Measurements from ENCODE around the gene MAD2L1BP. TPM values are rescaled to one million over a fixed set of nuclear protein-coding genes. Genes with fewer than 3 reads are reported as not detected.

MAD2L1BP gene
- total RNA-seq, 1 experiment from 2014 or later: 25.7 TPM

- no peak for TF ChIP-seq CTCF (conservative IDR thresholded peaks at IDR 0.05)
- TF ChIP-seq EZH2 (IDR thresholded peaks at IDR 0.05; ENCODE audit: low read depth): no peak
- H3K9me3 ChIP-seq (ENCODE audit: insufficient read depth, low read depth): no peaks in the 10 kb centered on the region
- peaks cover 25% of the 10 kb centered on the region for H3F3A ChIP-seq (ENCODE audit: insufficient read depth, low read depth)
- ChIA-PET POLR2A (ENCODE audit: unreplicated experiment) (no interaction called here), CTCF (no interaction called here)
- no peak for DNase-seq
- H3K4me3 ChIP-seq: no peak overlapping the region
- intact Hi-C loops (cut with micrococcal nuclease; ENCODE audit: unreplicated experiment): no loop called here
- no peak overlapping the region for H2AFZ ChIP-seq
- H3K4me1 ChIP-seq (replicated peaks; ENCODE audit: insufficient read depth): peaks cover 45% of the 10 kb centered on the region
- H3K79me2 ChIP-seq (ENCODE audit: low read depth): no peaks in the 10 kb centered on the region
- no peaks in the 10 kb centered on the region for H4K20me1 ChIP-seq (ENCODE audit: insufficient read depth)
- H3K36me3 ChIP-seq (ENCODE audit: low read depth): peaks cover 9% of the 10 kb centered on the region; the same call in 1 of the 2 replicates
- no TSS peak for BruUV-seq (replicated peaks)
- H3K27me3 ChIP-seq (ENCODE audit: insufficient read depth, low read depth): no peaks in the 10 kb centered on the region
- H3K27ac ChIP-seq: no peak overlapping the region
- H3K4me2 ChIP-seq: no peak overlapping the region
- no peaks in the 10 kb centered on the region for H3K9me2 ChIP-seq (ENCODE audit: insufficient read depth)
These were observed 36.4 kb downstream of the MAD2L1BP start for GRCh38 chr6:43671801-43672690.

DNA sequence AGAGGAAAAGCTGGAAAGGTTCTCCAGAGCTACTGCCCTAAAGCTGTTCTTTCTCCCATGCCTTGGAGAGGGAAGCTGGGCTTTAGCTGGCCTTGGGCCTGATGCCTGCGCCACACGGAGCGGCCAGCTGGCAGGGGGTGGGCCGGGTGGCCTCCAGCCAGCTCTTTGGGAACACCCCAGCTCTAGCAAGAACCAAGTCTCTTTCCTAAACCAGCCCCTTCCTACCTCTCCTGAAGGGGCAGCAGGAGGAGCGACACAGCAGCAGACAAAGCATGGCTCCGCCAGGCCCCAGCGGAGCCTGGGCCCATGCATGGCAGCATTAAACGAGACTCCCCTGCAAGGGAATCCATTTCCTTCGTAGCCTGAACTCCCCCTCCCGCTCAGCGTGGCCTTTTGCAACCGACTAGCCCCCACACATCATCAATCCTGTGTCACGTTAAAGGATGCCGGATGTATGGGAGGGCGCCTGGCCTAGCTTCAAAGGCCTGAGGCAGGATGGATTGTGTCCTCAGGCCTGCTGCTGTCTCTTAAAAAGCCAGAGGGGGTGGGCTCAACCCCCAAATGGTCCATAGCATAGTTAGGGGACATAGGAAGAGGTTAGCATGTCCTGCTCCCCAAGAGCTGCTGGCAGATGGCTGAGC is 37.9 kb downstream of the MAD2L1BP start:
- Histone ChIP-seq H4K20me1 (ENCODE audit: insufficient read depth) (no peaks in the 10 kb centered on the region), H2AFZ (no peak overlapping the region), H3K27ac (no peak overlapping the region), H3K36me3 (ENCODE audit: low read depth) (peaks cover 13% of the 10 kb centered on the region; the same call in 1 of the 2 replicates), H3K9me3 (ENCODE audit: insufficient read depth, low read depth) (no peaks in the 10 kb centered on the region), H3K9me2 (ENCODE audit: insufficient read depth) (no peaks in the 10 kb centered on the region), H3K79me2 (ENCODE audit: low read depth) (no peaks in the 10 kb centered on the region), H3K4me2 (no peak overlapping the region), H3K4me3 (no peak overlapping the region), H3K4me1 (replicated peaks; ENCODE audit: insufficient read depth) (peaks cover 30% of the 10 kb centered on the region), H3K27me3 (ENCODE audit: insufficient read depth, low read depth) (no peaks in the 10 kb centered on the region), H3F3A (ENCODE audit: insufficient read depth, low read depth) (peaks cover 20% of the 10 kb centered on the region)
- no TSS peak for BruUV-seq (replicated peaks)
- ChIA-PET CTCF (no interaction called here), POLR2A (ENCODE audit: unreplicated experiment) (no interaction called here)
- no peak for DNase-seq
- TF ChIP-seq EZH2 (IDR thresholded peaks at IDR 0.05; ENCODE audit: low read depth) (no peak), CTCF (conservative IDR thresholded peaks at IDR 0.05) (no peak)
- intact Hi-C loops (cut with micrococcal nuclease; ENCODE audit: unreplicated experiment): no loop called here

GRCh38 chr6:43674291-43674690 is 38.7 kb downstream of the MAD2L1BP start:
- ChIA-PET POLR2A (ENCODE audit: unreplicated experiment) (no interaction called here), CTCF (no interaction called here)
- Histone ChIP-seq H3K79me2 (ENCODE audit: low read depth) (no peaks in the 10 kb centered on the region), H2AFZ (no peak overlapping the region), H3K27ac (no peak overlapping the region), H3K4me2 (no peak overlapping the region), H4K20me1 (ENCODE audit: insufficient read depth) (no peaks in the 10 kb centered on the region), H3K27me3 (ENCODE audit: insufficient read depth, low read depth) (no peaks in the 10 kb centered on the region), H3K9me3 (ENCODE audit: insufficient read depth, low read depth) (no peaks in the 10 kb centered on the region), H3K4me1 (replicated peaks; ENCODE audit: insufficient read depth) (peaks cover 22% of the 10 kb centered on the region), H3K9me2 (ENCODE audit: insufficient read depth) (no peaks in the 10 kb centered on the region), H3K36me3 (ENCODE audit: low read depth) (peaks cover 17% of the 10 kb centered on the region; the same call in 1 of the 2 replicates), H3F3A (ENCODE audit: insufficient read depth, low read depth) (peaks cover 20% of the 10 kb centered on the region), H3K4me3 (no peak overlapping the region)
- no TSS peak for BruUV-seq (replicated peaks)
- no peak for TF ChIP-seq EZH2 (IDR thresholded peaks at IDR 0.05; ENCODE audit: low read depth)
- TF ChIP-seq CTCF (conservative IDR thresholded peaks at IDR 0.05): no peak
- DNase-seq: no peak
- intact Hi-C loops (cut with micrococcal nuclease; ENCODE audit: unreplicated experiment): no loop called here

All from PC-9 (cell line).